Vagina (tissue), 2 donors: Measurements from ENCODE around the gene PREPL. TPM values are rescaled to one million over a fixed set of nuclear protein-coding genes. Genes with fewer than 3 reads are reported as not detected.

Experiments used
- DNase-seq, 2 donors: peaks; one replicate each; pipeline ENCODE4 v3.0.0-alpha.2; 2017; ENCODE audit errors: extremely low spot score in 2 of 2
- H3K27ac ChIP-seq: fragments of 200-600 bp; sonication (generic); one replicate; pipeline ENCODE4 v1.5.1; 2019
- H3K27me3 ChIP-seq: fragments of 200-600 bp; sonication (generic); one replicate; pipeline ENCODE4 v1.5.1; 2019
- H3K36me3 ChIP-seq, 2 donors: fragments of 200-600 bp; sonication (generic); one replicate each; pipeline ENCODE4 v1.5.1; 2017 to 2019
- H3K4me1 ChIP-seq: fragments of 200-600 bp; sonication (generic); one replicate; pipeline ENCODE4 v1.5.1; 2019
- H3K4me3 ChIP-seq, 2 donors: fragments of 200-600 bp; sonication (generic); 1 replicate in 1 of 2; 2 replicates in 1 of 2; pipeline ENCODE4 v1.5.1; 2016 to 2019
- H3K9me3 ChIP-seq: fragments of 200-600 bp; sonication (generic); one replicate; pipeline ENCODE4 v1.5.1; 2019
- CTCF ChIP-seq, 3 experiments: fragments of 450-650 bp in 2 of 3; fragments of 200-600 bp in 1 of 3; sonication (generic) in 1 of 3; IDR thresholded peaks; one replicate each; pipeline ENCODE4 v1.5.1; 2017 to 2019; ENCODE audit warnings: antibody characterized with exemption in 3 of 3, mild to moderate bottlenecking in 2 of 3, moderate library complexity in 2 of 3
- POLR2A ChIP-seq, 2 donors: fragments of 450-650 bp; IDR thresholded peaks; one replicate each; pipeline ENCODE4 v1.6.1; 2017; ENCODE audit warnings: antibody characterized with exemption in 2 of 2, mild to moderate bottlenecking in 2 of 2, moderate library complexity in 2 of 2
- POLR2AphosphoS5 ChIP-seq, 2 donors: sonication (generic); formaldehyde crosslinking; IDR thresholded peaks; one replicate each; pipeline ENCODE4 v1.9.0; 2017; ENCODE audit warnings: antibody characterized with exemption in 2 of 2, mild to moderate bottlenecking in 2 of 2, low read depth in 1 of 2; ENCODE audit not compliant: insufficient read depth in 1 of 2
- intact Hi-C: fragments of 100-400 bp; cut with DNase I; formaldehyde crosslinking; loops from one replicate; pipeline ENCODE4 v1.15.1; 2023
- total RNA-seq: library from RNA; depleted of rRNA; stranded (reverse); fragments of >200 nt; gene quantifications from one replicate; pipeline ENCODE4 v1.2.3, GENCODE V29; 2016

PREPL gene
- total RNA-seq, 1 donor from 2014 or later = 38.3 TPM

- H3K27me3 ChIP-seq = no peaks in the 10 kb centered on the region
- intact Hi-C loops = no loop called here
- H3K4me1 ChIP-seq = no peaks in the 10 kb centered on the region
- H3K4me3 ChIP-seq = no peak overlapping the region
- no peaks in the 10 kb centered on the region for H3K9me3 ChIP-seq
- H3K27ac ChIP-seq = no peak overlapping the region
- no peak for DNase-seq
- TF ChIP-seq POLR2A (IDR thresholded peaks at IDR 0.05) (no peak), CTCF (IDR thresholded peaks at IDR 0.05) (no peak), POLR2AphosphoS5 (IDR thresholded peaks at IDR 0.05; ENCODE audit: insufficient read depth in 1 of 2, low read depth in 1 of 2) (no peak)
- no peaks in the 10 kb centered on the region for H3K36me3 ChIP-seq
Measured at GRCh38 chr2:44280869-44281268, 80.4 kb downstream of the PREPL start.

GRCh38 chr2:44277541-44277940, 83.8 kb downstream of the PREPL start:
- no peaks in the 10 kb centered on the region for H3K36me3 ChIP-seq
- intact Hi-C loops = no loop called here

GRCh38 chr2:44275927-44276303, 85.4 kb downstream of the PREPL start:
- Histone ChIP-seq H3K36me3 (no peaks in the 10 kb centered on the region), H3K27me3 (no peaks in the 10 kb centered on the region), H3K4me3 (no peak overlapping the region), H3K9me3 (no peaks in the 10 kb centered on the region), H3K27ac (no peak overlapping the region), H3K4me1 (no peaks in the 10 kb centered on the region)
- DNase-seq = no peak
- TF ChIP-seq CTCF (IDR thresholded peaks at IDR 0.05) = no peak
- no peak for TF ChIP-seq POLR2AphosphoS5 (IDR thresholded peaks at IDR 0.05; ENCODE audit: insufficient read depth in 1 of 2, low read depth in 1 of 2)
- TF ChIP-seq POLR2A (IDR thresholded peaks at IDR 0.05) = no peak
- intact Hi-C loops = no loop called here

More at GRCh38 chr2:44277541-44277940, 83.8 kb downstream of the PREPL start:
- no peak for DNase-seq
- Histone ChIP-seq H3K27me3 (no peaks in the 10 kb centered on the region), H3K4me1 (no peaks in the 10 kb centered on the region), H3K4me3 (no peak overlapping the region), H3K27ac (no peak overlapping the region), H3K9me3 (no peaks in the 10 kb centered on the region)
- TF ChIP-seq POLR2AphosphoS5 (IDR thresholded peaks at IDR 0.05; ENCODE audit: insufficient read depth in 1 of 2, low read depth in 1 of 2) (no peak), POLR2A (IDR thresholded peaks at IDR 0.05) (no peak), CTCF (IDR thresholded peaks at IDR 0.05) (no peak)

DNA sequence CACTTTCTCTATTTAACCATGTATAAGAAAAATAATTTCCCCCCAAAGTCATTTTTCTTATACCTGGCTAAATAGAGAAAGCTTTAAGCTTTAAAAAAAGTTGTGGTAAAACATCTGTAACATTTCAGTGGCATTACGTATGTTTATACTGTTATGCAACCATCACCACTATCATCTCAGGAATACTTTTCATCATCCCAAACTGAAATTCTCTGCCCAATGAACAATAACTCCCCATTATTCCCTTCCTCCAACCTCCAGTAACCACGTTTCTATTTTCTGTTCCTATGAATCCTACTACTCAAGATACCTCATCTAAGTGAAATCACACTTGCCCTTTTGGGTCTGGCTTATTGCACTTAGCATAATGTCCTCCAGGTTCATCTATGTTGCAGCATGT, 87.7 kb downstream of the PREPL start:
- Histone ChIP-seq H3K27ac (no peak overlapping the region), H3K27me3 (no peaks in the 10 kb centered on the region), H3K9me3 (no peaks in the 10 kb centered on the region), H3K4me1 (no peaks in the 10 kb centered on the region), H3K4me3 (no peak overlapping the region), H3K36me3 (no peaks in the 10 kb centered on the region)
- TF ChIP-seq POLR2AphosphoS5 (IDR thresholded peaks at IDR 0.05; ENCODE audit: insufficient read depth in 1 of 2, low read depth in 1 of 2) = no peak
- TF ChIP-seq CTCF (IDR thresholded peaks at IDR 0.05) = no peak
- no peak for TF ChIP-seq POLR2A (IDR thresholded peaks at IDR 0.05)
- no peak for DNase-seq
- intact Hi-C loops = no loop called here

- Histone ChIP-seq H3K27me3 (no peaks in the 10 kb centered on the region), H3K4me1 (no peaks in the 10 kb centered on the region), H3K4me3 (no peak overlapping the region), H3K36me3 (no peaks in the 10 kb centered on the region), H3K9me3 (no peaks in the 10 kb centered on the region), H3K27ac (no peak overlapping the region)
- intact Hi-C loops = no loop called here
- no peak for DNase-seq
- TF ChIP-seq CTCF (IDR thresholded peaks at IDR 0.05) = no peak
- no peak for TF ChIP-seq POLR2AphosphoS5 (IDR thresholded peaks at IDR 0.05; ENCODE audit: insufficient read depth in 1 of 2, low read depth in 1 of 2)
- TF ChIP-seq POLR2A (IDR thresholded peaks at IDR 0.05) = no peak
Measured at GRCh38 chr2:44273076-44273475, 88.2 kb downstream of the PREPL start.
